Activated T-cell treated with anti-CD3 and anti-CD28 coated beads, Interleukin-2, amount 50 U/mL, for 24 hours (primary cell): Measurements from ENCODE around the gene DNAJC4.

Source experiments
- DNase-seq: peaks from one replicate; pipeline ENCODE4 v3.0.0-alpha.2; 2020
- H3K27ac Mint-ChIP-seq: 2 replicates; pipeline ENCODE4 v1.8.0; 2020; ENCODE audit warnings: mild to moderate bottlenecking, mixed read lengths
- H3K27me3 Mint-ChIP-seq: 2 replicates; pipeline ENCODE4 v1.8.0; 2020; ENCODE audit warnings: mixed read lengths
- H3K36me3 Mint-ChIP-seq: 2 replicates; pipeline ENCODE4 v1.8.0; 2020; ENCODE audit warnings: low read depth, mixed read lengths
- H3K4me1 Mint-ChIP-seq: 2 replicates; pipeline ENCODE4 v1.8.0; 2020; ENCODE audit warnings: low read depth, mixed read lengths
- H3K4me3 Mint-ChIP-seq: 2 replicates; pipeline ENCODE4 v1.8.0; 2020; ENCODE audit warnings: mild to moderate bottlenecking, moderate library complexity, mixed read lengths
- H3K9me3 Mint-ChIP-seq: 2 replicates; pipeline ENCODE4 v1.8.0; 2020; ENCODE audit warnings: mixed read lengths

The DNAJC4 gene

GRCh38 chr11:64219755-64220154 is 10.6 kb upstream of the DNAJC4 start:
- Mint-ChIP-seq H3K4me3 (no peak overlapping the region), H3K9me3 (no peaks in the 10 kb centered on the region), H3K4me1 (peaks cover 15% of the 10 kb centered on the region), H3K27ac (peak overlapping the region; percentile 34), H3K27me3 (no peaks in the 10 kb centered on the region), H3K36me3 (peaks cover 90% of the 10 kb centered on the region)
- DNase-seq = no peak

GRCh38 chr11:64220271-64220670 is 10.1 kb upstream of the DNAJC4 start:
- Mint-ChIP-seq H3K27ac (peak overlapping the region; percentile 37), H3K9me3 (no peaks in the 10 kb centered on the region), H3K27me3 (no peaks in the 10 kb centered on the region), H3K4me3 (no peak overlapping the region), H3K36me3 (peaks cover 90% of the 10 kb centered on the region), H3K4me1 (peaks cover 15% of the 10 kb centered on the region)
- DNase-seq = no peak

- peaks cover 17% of the 10 kb centered on the region for H3K4me1 Mint-ChIP-seq
- no peak overlapping the region for H3K4me3 Mint-ChIP-seq
- DNase-seq = no peak
- H3K36me3 Mint-ChIP-seq = peaks cover 88% of the 10 kb centered on the region
- H3K27me3 Mint-ChIP-seq = no peaks in the 10 kb centered on the region
- peak overlapping the region; percentile 26 for H3K27ac Mint-ChIP-seq
- H3K9me3 Mint-ChIP-seq = no peaks in the 10 kb centered on the region
These were observed 9.6 kb upstream of the DNAJC4 start for GRCh38 chr11:64220798-64221197.

- DNase-seq = no peak
- Mint-ChIP-seq H3K4me1 (peaks cover 22% of the 10 kb centered on the region), H3K27ac (peak overlapping the region; percentile 57), H3K9me3 (no peaks in the 10 kb centered on the region), H3K27me3 (no peaks in the 10 kb centered on the region), H3K36me3 (peaks cover 88% of the 10 kb centered on the region), H3K4me3 (no peak overlapping the region)
These were observed 7.7 kb upstream of the DNAJC4 start for GRCh38 chr11:64222651-64223000.

- Mint-ChIP-seq H3K4me1 (peaks cover 27% of the 10 kb centered on the region), H3K9me3 (no peaks in the 10 kb centered on the region), H3K27me3 (no peaks in the 10 kb centered on the region), H3K27ac (peak overlapping the region; percentile 57), H3K4me3 (no peak overlapping the region), H3K36me3 (peaks cover 85% of the 10 kb centered on the region)
- peak; percentile 35 for DNase-seq
These were observed 7.2 kb upstream of the DNAJC4 start for GRCh38 chr11:64223001-64223651.

- peak overlapping the region; percentile 86 for H3K4me3 Mint-ChIP-seq
These were observed 6.0 kb upstream of the DNAJC4 start for GRCh38 chr11:64224151-64224890.

GRCh38 chr11:64224891-64225607 is 5.3 kb upstream of the DNAJC4 start:
- DNase-seq = no peak
- Mint-ChIP-seq H3K36me3 (peaks cover 77% of the 10 kb centered on the region), H3K4me1 (peaks cover 37% of the 10 kb centered on the region), H3K9me3 (no peaks in the 10 kb centered on the region), H3K4me3 (peak overlapping the region; percentile 86), H3K27ac (peak overlapping the region; percentile 93), H3K27me3 (no peaks in the 10 kb centered on the region)

More at GRCh38 chr11:64224151-64224890, 6.0 kb upstream of the DNAJC4 start:
- DNase-seq = peak; percentile 50
- Mint-ChIP-seq H3K9me3 (no peaks in the 10 kb centered on the region), H3K4me1 (peaks cover 30% of the 10 kb centered on the region), H3K27ac (peak overlapping the region; percentile 93), H3K27me3 (no peaks in the 10 kb centered on the region), H3K36me3 (peaks cover 80% of the 10 kb centered on the region)

- Mint-ChIP-seq H3K27me3 (no peaks in the 10 kb centered on the region), H3K4me3 (peak within 1 kb of the TSS; percentile 86), H3K4me1 (peaks cover 38% of the 10 kb centered on the region), H3K36me3 (peaks cover 68% of the 10 kb centered on the region), H3K9me3 (no peaks in the 10 kb centered on the region), H3K27ac (peak within 1 kb of the TSS; percentile 93)
- peak; percentile 99 for DNase-seq
These were observed 4.5 kb upstream of the DNAJC4 start, which contains the start of the genes NUDT22 and TRPT1 for GRCh38 chr11:64225608-64226506. TSS of gene NUDT22 (plus strand) at chr11:64226274. CDS start at chr11:64226653, 379 bp downstream. TSS of gene TRPT1 (minus strand) at chr11:64226186. CDS start at chr11:64225860, 326 bp downstream.

- H3K9me3 Mint-ChIP-seq = no peaks in the 10 kb centered on the region
- no peaks in the 10 kb centered on the region for H3K27me3 Mint-ChIP-seq
- peak overlapping the region; percentile 93 for H3K27ac Mint-ChIP-seq
- peaks cover 61% of the 10 kb centered on the region for H3K36me3 Mint-ChIP-seq
- DNase-seq = peak; percentile 75
- H3K4me1 Mint-ChIP-seq = peaks cover 42% of the 10 kb centered on the region
- H3K4me3 Mint-ChIP-seq = peak overlapping the region; percentile 86
These were observed 3.8 kb upstream of the DNAJC4 start for GRCh38 chr11:64226507-64227051.

GRCh38 chr11:64227405-64227956 is 2.9 kb upstream of the DNAJC4 start:
- Mint-ChIP-seq H3K27ac (peak overlapping the region; percentile 93), H3K4me1 (peaks cover 48% of the 10 kb centered on the region)

GRCh38 chr11:64229090-64229743 is 1.1 kb upstream of the DNAJC4 start:
- no peak for DNase-seq
- Mint-ChIP-seq H3K27me3 (no peaks in the 10 kb centered on the region), H3K27ac (peak overlapping the region; percentile 93), H3K4me1 (peaks cover 56% of the 10 kb centered on the region), H3K4me3 (peak overlapping the region; percentile 80), H3K9me3 (no peaks in the 10 kb centered on the region), H3K36me3 (peaks cover 39% of the 10 kb centered on the region)

More at GRCh38 chr11:64227405-64227956, 2.9 kb upstream of the DNAJC4 start:
- Mint-ChIP-seq H3K36me3 (peaks cover 55% of the 10 kb centered on the region), H3K4me3 (peak overlapping the region; percentile 86), H3K9me3 (no peaks in the 10 kb centered on the region), H3K27me3 (no peaks in the 10 kb centered on the region)
- no peak for DNase-seq

GRCh38 chr11:64229744-64230170 is 591 bp upstream of the DNAJC4 start:
- Mint-ChIP-seq H3K27me3 (no peaks in the 10 kb centered on the region), H3K4me1 (peaks cover 54% of the 10 kb centered on the region), H3K9me3 (no peaks in the 10 kb centered on the region), H3K36me3 (peaks cover 34% of the 10 kb centered on the region), H3K27ac (peak overlapping the region; percentile 89), H3K4me3 (peak overlapping the region; percentile 80)
- DNase-seq = no peak

- H3K27me3 Mint-ChIP-seq = no peaks in the 10 kb centered on the region
- H3K27ac Mint-ChIP-seq = peak overlapping the region; percentile 89
- DNase-seq = no peak
- H3K9me3 Mint-ChIP-seq = no peaks in the 10 kb centered on the region
- H3K4me3 Mint-ChIP-seq = peak overlapping the region; percentile 80
- H3K36me3 Mint-ChIP-seq = peaks cover 33% of the 10 kb centered on the region
- H3K4me1 Mint-ChIP-seq = peaks cover 57% of the 10 kb centered on the region
These were observed 627 bp downstream of the DNAJC4 start for GRCh38 chr11:64230985-64231365.
